ENCODE results near the gene PRKAR1A.
"Not testable (repeated sequence)": the region's sequence is repeated elsewhere in the genome, so short reads cannot be mapped to it uniquely, and the experiment has no call there.

PRKAR1A gene

DNA sequence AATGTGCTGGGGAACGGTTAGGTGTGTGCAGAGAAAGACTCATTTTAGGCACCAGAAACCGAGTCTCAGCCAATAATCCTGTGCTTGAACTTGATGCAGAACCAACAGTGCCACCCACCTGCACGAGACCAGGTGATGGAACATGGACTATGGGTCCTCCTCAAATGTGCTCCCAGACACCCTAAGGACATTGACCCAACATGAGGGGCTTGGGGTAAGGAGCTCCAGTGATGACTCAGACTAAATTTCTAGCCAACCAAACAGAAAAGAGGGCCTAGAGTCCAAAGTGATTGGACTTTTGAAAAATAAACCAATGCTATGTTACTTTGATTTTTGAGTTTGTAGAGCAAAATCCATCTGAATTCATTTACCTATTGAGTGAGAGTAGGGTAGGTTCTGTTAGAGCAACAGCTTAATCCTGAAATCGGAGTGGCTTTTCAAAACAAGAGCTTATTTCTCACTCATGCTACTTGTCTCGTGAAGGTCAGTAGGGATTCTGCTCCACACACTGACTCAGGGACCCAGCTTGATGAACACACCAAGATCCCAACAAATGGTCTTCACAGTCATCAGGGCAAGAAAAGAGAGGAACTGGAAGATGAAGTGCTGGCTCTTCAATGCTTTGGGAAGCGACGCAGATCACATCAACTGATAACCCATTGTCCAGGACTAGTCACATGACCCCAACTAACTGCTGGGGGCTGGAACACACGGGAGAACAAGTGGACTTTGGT is 67.1 kb downstream of the PRKAR1A start:
- DNase-seq (ENCODE audit: low spot score), result no peak

DNA sequence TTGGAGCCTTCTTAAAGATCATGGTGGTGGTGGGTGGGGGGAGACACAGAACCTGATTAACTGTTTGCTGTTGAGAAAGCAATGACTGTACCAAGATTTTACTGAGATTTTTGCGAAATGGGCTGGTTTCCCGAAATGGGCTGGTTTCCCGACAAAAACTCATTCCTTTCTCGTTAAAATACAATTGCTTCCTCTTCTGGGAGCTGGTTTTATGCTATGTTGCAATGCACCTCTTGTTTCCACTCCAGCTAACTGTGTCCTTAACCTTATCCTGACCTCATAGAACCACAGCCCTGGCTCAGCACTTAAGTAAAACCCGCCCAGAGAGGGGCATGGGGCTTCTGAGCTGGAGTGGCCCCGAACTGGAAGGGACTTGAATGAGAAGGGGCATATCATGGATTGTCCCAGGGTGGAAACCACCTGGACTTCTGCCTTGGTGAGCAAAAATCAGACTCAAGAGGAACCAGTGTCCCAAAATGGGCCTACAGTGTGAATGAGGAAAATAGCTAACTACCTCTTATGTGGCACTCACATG is 68.1 kb downstream of the PRKAR1A start:
- peak; percentile 84 for DNase-seq (ENCODE audit: low spot score)

DNA sequence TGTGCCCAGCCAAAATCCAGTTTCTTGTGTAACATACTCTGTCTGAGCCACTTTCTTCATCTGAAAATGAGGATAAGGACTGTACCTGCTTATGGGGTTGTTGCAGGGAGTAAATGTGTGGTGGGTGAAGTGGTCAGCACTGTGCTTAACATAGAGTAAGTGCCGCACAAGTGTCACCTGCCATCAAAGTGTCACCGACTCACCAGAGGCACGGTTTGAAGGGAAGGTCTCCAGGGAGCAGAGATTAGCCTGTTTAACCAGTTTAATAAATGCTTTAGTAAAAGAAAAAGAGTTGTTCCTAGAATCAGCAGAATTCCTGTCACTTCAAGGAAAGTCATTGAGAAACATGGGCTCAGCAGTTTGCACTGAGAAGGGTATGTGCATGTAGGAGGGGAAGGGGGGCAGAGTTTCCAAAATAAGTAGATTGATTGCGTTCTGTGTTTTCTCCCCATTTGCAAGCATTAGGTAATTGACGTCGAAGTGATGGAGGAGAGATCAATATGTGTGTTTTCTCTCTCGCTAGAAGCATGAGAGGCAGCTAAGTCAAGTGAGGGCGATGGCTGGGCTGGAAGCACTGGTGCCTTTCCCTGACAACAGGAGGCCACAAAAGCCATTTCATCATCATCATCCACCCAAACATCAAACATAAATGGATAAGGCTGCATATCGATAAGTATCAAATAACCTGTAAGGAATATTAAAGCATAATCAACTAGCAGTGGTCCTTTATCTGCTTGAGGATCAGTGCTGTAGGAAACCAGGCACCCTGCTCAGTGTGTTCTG is 69.8 kb downstream of the PRKAR1A start:
- DNase-seq (ENCODE audit: low spot score), result no peak

DNA sequence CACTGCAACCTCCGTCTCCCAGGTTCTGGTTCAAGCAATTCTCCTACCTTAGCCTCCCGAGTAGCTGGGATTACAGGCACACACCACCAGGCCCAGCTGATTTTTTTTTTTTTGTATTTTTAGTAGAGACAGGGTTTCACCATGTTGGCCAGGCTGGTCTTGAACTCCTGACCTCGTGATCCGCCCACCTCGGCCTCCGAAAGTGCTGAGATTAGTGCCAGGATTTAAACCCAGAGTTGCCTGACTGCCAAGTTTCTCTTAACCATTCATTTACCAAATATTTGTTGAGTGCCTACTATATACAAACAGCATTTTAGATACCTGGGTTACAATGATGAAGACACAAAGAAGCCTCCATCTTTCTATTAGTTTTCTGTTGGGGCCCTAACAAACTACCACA is 70.6 kb downstream of the PRKAR1A start:
- DNase-seq (ENCODE audit: low spot score), result not testable (repeated sequence)

DNA sequence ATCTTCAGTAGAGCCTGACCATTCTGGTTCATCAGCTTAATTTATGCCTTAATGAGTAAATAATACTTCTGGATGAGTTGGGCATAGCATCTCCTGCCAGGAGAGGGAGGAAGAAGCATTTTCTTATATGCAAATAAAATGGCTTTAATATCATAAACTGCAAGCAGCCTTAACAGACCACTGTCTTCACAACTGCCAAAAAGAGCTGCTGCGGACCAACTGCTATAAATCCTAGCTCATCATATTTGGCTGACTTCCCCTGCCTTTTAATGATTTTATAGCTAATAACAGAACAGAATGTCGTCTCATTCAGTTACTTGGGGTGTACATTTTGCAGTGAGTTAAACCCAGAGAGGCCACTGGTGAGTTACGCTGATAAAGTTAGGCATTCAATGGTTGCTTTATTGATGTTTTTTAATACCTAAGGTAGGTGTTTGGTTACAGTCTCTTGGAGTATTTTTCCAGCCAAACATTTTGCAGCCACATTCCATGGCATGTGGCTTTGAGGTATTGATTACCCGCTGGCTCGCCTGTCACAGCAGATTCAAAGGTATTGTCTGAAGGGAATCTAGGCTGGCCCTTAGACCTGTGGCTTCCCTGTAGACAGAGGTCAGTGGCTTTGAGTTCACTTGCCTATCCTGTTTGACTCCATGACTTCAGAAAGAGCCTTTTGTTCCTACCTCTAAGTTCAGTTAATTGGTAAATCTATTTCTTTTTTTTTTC is 72.5 kb downstream of the PRKAR1A start:
- no peak for DNase-seq (ENCODE audit: low spot score)

DNA sequence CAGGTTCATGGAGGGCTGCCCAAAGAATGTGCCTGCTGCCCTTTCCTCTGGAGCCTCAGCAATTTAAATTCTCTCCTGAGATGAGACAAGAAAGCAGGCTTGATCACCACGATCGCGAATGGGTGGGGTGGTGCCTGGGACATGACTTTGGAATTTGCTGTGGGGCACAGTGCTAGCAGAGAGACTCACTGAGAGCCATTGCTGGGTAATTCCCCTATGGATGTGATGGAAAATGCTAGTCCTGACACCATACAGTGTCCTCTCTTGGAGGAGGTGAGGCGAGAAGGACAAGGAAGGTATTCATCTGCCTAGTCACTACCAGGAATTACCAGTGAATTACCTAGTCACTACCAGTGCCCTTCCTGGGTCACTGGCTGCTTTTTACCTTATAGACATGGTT is 73.4 kb downstream of the PRKAR1A start:
- DNase-seq (ENCODE audit: low spot score), result no peak

DNA sequence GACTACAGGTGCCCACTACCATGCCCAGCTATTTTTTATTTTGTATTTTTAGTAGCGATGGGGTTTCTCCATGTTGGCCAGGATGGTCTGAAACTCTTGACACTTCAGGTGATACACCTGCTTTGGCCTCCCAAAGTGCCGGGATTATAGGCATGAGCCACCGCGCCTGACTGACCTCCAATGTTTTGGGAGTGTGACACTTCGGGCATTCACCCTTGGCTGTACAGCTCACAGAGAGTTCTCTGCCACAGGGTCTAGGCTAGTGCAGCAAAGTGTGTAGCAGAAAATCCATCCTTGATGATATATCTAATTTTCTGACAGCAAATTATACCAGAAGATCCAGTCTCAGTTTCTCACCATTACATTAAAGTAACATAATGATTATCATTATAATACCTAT is 74.8 kb downstream of the PRKAR1A start:
- no peak for DNase-seq (ENCODE audit: low spot score)

DNA sequence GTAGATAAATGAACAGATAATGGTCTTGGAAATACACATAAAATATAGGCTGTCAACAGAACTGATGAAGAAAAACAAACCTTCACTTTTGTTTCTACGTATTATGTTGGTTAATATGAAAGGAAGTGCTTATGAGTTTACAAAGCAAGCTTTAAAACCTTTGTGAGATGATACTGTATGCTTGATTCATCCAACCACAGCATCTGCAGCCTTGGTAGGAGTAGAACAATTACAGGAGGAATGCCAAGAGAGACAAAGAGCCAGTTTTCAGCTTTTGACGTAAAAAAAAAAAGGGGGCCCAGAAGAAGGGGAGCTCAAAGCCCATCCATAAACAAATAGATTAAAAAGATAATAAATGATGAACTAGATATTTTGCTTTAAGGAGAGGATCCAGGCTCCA is 75.6 kb downstream of the PRKAR1A start:
- no peak for DNase-seq (ENCODE audit: low spot score)

DNA sequence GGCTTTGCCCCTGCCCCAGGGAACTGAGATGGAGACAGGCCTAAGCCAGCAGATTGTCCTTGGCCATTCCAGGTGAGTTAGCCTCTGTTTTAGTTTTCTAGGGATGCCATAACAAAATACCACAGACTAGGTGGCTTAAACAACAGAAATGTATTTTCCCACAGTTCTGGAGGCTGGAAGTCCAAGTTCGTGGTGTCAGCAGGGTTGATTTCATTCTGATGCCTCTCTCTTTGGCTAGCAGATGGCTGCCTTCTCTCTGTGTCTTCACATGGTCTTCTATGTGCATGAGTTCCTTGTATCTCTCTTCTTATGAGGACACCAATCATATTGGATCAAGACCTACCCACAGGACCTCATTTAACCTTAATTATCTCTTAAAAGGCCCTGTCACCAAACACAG is 76.1 kb downstream of the PRKAR1A start:
- no peak for DNase-seq (ENCODE audit: low spot score)

DNA sequence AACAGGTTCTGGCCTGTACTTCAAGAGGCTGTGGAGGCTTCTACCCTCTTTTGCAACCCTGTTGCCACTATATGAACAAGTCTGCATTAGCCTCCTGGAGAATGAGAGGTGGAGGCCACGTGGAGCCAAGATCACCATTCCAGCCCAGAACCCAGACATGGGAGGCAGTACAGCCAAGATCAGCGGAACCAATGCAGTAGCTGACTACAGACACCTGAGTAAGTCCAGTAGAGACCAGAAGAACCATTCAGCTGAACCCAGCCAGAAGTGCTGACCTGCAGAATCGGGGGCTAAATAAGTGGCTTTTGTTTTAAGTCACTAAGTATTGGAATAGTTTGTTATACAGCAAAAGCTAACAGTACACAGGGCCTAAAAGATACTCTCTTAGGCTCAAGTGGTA is 76.9 kb downstream of the PRKAR1A start:
- no peak for DNase-seq (ENCODE audit: low spot score)

DNA sequence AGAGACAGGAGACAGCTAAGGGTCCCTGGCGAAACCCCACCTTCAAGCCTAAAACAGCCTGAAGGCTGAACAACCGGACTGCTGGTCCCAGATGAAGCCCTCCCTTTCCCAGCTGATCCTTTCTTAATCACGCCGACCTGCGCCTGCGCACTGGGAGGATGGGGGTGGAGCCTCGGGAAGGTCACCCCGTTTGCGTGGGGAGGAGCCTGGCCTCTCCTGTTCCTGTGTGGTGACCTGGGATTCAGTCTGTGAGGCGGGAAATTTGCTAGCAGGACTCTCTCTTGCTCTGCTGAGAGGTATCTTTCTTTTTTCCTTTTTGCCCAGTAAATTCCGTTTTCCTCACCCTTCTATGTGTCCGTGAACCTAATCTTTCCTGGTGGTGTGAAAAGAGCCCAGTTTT is 79.4 kb downstream of the PRKAR1A start:
- no peak for DNase-seq (ENCODE audit: low spot score)

DNA sequence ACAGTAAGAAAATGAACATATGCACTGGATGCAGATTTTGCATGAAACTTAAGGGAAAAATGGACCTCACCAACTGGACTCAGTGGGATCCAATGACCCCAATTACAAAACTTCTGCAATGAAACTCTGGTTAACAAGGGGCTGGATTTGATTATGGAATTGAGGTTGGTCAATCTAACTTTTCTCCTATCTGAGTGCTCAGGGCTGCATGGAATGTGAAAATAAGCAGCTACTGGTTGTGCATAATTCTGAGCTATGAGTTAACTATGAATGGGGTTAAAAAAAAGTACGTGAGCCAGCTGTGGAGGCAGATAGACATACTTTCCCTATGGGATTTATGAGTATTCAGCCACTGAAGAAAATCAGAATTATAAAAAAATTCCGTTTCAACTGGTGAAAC is 79.8 kb downstream of the PRKAR1A start:
- no peak for DNase-seq (ENCODE audit: low spot score)

DNA sequence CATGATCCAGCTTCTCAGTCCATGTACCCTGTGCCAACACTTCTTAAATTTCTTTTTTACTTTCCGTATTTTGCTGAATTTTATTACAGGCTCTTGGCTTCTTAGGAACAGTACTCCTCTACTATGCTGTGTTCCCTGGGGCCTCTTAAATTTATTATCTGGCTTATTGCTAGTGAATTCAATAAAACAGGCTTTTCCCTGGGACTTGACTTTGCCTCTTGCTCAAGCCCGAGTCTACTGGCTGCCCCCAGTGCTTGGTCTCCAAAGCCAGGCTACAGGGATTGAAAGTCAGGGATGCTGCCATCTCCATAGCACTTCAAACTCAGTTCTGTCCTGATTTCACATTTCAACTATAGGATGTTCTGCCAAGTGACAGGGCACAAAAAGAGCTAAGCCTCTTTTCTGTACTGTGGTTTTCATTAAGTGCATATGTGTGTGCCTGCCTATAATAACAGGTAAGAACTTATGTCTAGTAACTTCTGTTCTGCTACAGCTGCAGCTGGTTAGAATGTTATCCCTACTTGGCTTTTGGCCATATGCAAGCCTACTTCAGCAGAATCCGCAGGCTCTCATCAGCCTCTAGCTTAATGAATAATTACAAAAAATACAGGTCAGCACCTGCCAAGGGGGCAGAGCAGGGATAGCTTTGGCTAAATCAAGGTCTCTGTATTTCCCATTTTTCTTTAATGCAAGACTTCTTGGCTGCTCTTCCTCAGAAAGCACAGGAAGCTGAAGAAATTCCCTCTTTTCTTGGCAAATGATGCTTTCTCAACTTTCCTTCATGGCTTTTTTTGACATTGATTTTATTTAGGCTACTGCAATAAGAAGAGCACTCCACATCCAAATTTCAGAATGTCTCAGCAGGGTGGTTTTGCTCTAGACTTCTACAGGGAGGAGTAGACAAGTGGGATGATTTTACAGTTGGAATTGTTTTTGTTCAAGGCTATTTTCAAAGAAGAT is 80.7 kb downstream of the PRKAR1A start:
- peak; percentile 29 for DNase-seq (ENCODE audit: low spot score)

DNA sequence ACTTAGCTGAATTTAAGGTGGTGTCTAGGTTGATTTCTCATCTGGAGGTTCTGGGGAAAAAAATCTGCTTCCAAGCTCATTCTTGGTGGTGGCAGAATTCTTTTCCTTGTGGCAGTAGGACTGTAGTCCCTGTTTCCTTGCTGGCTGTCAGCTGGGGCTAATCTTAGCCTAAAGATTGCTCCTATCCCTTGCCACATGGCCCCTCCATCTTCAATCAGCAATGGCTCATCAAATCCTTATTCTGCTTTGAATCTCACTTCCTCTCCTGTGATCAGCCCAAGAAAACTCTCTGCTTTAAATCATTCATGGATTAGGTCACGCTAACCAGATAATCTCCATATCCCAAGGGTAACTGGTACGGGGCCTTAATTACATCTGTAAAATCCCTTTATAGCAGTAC is 82.3 kb downstream of the PRKAR1A start:
- DNase-seq (ENCODE audit: low spot score), result no peak

DNA sequence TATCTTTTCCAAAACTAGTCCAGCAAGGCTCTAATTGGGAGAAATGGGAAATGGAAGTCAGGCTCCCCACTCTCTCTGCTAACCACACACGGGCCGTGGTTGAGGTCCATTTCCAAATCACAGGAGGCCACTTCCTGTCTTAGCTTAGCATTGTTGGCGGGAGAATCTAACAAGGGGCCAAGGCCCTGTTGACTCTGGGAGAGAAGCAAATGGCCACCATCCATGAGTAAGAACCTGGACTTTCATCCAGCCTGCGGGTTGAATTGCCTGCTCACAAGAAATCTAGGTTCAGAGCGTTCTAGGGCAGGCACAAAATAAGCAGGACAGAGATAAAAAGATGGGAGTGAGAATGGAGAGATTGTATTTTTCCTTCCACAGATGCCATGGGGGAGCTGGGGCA is 83.3 kb downstream of the PRKAR1A start:
- DNase-seq (ENCODE audit: low spot score), result no peak

DNA sequence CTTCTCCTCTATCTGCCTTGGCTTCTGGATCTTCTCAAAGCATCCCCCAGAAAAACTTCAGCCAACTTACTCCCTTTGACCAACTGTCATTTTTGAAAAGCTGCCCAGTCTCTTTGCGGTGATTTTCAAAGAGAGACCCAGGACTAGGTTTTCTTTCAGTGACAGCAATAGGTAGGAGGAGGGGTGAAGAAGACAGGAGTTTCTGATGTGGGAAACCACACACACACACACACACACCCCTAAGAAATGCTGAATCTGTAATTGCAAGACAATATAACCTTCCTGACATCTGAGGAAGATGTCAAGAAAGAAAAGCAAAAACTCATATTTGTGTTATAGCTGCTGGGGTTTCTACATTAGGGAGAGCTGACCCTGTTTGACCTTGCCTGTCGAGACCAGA is 83.8 kb downstream of the PRKAR1A start:
- no peak for DNase-seq (ENCODE audit: low spot score)

DNA sequence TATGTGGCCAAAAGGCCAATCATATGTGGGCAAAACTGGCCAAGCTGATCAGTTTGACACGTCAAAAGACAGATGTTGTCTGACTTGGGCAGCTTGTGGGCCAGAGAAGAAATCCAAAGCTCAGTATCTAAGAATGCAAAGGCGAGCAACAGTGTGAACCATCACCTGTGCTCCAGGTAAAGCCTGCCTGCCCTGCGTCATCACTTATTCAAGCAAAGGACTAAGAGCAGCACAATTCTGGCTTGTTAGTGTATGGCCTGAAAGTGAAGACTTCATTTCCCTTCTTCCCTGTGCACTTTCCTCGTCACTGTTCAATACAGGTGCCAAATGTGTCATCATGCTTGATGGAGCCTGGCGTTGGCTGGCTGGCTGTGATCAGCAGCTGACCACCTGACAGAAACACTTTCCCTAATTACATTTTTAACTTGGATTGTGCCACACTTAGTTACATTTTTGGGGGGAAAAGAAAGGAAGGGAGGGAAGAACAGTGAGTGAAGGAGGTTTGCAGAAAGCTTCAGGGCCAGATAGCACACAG is 84.2 kb downstream of the PRKAR1A start:
- DNase-seq (ENCODE audit: low spot score), result no peak

DNA sequence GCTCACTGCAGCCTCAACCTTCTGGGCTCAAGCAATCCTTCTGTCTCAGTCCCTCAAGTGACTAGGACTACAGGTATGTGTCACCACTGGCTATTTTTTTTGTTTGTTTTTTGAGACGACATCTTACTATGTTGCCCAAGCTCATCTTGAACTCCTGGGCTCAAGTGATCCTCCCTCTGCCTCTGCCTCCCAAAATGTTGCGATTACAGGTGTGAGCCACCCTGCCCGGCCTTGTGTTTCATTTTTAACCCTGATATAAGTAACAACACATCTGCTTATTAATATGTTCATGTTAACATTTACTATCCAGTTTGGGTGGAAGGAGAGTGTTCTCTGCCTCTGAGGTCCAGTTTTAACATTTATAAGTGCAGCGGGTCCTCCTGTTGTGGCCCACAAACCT is 85.8 kb downstream of the PRKAR1A start:
- DNase-seq (ENCODE audit: low spot score), result no peak

DNA sequence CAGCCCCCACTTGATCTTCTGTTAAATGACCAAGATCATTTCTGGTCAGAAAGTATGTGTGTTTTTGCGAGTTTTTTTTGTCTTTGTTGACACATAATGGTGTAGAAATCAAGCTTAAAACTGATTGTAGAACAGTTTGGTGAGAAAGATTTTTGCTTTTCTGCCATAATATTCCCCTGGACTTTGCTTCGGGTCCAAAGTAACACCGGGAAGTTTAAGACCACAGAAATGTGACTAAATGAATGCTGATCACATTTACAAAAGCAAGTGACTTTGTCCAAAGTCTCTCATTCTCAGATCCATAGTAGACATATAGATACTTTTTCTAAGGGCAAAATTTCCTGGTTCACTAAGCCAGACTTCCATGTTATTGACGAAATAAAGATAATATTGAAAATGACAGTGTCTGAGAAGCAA is 86.3 kb downstream of the PRKAR1A start:
- DNase-seq (ENCODE audit: low spot score), result no peak

DNA sequence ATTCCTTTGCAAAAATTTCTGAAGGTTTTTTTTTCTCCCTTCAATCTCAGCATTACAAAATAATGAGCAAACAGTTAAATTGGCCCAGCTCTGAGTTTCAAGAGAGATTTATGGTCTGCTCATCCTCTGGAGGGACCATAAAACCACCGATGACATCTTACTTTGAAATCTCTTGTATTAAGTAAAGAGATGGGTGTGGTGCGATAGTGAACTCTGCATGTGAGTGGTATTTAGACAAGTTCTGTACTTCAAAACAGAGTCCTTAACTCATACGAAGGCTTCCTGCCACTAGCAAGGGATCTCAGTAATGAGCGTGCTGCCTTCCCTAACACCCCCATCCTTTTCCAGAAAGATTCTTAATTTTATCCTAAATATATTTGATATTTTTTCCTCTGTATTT is 86.9 kb downstream of the PRKAR1A start:
- peak; percentile 74 for DNase-seq (ENCODE audit: low spot score)

DNA sequence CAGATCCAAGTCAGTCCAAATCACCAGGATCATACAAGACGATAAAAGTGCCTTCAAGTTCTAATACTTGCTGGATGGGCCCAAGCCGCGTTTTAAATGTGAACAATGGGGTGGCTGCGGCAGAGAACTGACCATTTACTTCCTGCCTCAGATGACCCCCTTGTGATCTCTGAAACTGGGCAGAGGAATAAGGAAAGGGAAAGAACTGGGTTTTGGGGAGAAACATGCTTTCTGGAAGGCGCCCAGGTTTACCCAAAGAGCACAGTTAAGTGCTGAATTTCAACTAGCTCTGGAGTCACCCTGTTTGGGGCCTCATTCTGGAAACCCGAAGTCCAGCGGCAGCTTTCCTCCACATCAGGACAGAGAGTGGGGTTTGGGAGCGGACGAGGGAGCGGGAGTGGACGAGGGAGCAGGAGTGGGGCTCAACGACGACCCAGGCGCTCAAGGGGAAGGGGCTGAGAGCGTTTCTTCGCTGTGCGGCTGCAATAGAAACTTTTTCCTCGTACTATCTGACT is 87.4 kb downstream of the PRKAR1A start:
- no peak for DNase-seq (ENCODE audit: low spot score)

Measured in AG08395 (cell line).